Measurements from ENCODE around the gene MARCHF2. TPM values are rescaled to one million over a fixed set of nuclear protein-coding genes. Genes with fewer than 3 reads are reported as not detected.

Gene MARCHF2, protein sequence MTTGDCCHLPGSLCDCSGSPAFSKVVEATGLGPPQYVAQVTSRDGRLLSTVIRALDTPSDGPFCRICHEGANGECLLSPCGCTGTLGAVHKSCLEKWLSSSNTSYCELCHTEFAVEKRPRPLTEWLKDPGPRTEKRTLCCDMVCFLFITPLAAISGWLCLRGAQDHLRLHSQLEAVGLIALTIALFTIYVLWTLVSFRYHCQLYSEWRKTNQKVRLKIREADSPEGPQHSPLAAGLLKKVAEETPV
- total RNA-seq = 44.3 and 51.9 TPM in 2 replicates

DNA sequence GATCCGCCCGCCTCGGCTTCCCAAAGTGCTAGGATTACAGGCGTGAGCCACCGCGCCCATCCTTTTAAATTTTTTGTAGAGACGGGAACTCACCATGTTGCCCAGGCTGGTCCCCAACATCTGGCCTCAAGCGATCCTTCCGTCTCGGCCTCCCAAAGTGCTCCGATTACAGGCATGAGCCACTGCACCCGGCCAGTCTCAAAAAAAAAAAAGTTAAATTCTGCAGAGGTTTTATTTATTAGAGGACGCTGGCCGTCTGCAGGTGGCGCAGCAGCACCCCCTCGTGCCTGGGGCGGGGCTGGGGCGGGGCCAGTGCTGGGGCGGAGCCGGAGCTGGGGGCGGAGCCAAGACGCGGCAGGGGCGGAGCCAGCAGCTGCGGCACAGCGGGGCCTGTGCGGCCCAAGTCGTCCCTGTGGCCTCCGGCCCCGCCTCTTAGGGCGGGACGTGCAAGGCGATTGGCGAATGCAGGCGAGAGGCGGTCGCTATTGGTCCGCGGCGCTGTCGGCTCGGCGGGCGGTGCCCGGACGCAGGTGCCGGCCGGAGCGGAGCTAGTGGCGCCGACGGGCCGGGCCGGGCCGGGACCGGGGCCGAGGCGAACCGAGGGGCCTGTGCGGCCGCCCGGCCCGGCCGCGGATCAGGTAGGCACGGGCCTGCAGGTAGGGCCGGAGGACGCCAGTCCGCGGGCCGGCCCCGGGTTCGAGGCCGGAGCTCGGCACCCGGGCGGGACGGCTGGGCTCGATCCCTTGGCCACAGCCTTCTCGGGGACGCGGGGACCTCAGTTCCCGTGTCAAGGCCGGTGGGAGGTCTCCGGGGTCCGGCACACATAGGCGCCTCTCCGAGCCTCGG lies at the start of gene MARCHF2:
Gene MARCHF2 (plus strand): TSS at position 523 of the 846 bp plus-strand sequence. CDS start 8,536 bp downstream, outside the sequence.

DNA sequence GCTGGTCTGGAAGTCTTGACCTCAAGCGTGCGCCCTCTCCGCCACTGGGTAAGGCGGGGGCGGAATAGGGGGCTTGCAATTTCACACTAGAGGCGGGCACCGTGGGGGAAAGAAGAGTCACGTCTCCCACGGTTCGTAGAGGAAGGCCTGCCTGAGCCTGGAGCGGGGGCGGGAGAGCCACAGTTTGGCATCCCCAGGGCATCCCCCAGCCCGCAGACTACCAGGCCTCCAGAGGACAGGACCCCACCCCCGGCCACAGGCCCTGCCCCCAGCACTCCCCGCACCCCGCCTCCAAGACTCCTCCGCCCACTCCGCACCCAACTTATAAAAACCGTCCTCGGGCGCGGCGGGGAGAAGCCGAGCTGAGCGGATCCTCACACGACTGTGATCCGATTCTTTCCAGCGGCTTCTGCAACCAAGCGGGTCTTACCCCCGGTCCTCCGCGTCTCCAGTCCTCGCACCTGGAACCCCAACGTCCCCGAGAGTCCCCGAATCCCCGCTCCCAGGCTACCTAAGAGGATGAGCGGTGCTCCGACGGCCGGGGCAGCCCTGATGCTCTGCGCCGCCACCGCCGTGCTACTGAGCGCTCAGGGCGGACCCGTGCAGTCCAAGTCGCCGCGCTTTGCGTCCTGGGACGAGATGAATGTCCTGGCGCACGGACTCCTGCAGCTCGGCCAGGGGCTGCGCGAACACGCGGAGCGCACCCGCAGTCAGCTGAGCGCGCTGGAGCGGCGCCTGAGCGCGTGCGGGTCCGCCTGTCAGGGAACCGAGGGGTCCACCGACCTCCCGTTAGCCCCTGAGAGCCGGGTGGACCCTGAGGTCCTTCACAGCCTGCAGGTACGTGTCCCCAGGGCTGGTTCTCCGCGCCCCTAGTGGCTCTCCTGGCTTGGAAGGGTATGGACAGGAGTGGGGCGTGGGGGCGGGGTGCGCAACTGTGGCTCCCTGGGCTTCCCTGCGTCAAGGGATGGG lies 49.0 kb upstream of the MARCHF2 start, which contains the start of gene ANGPTL4:
Gene ANGPTL4 (plus strand): TSS at position 353 of the 969 bp plus-strand sequence. CDS start 167 bp downstream, at position 520.

DNA sequence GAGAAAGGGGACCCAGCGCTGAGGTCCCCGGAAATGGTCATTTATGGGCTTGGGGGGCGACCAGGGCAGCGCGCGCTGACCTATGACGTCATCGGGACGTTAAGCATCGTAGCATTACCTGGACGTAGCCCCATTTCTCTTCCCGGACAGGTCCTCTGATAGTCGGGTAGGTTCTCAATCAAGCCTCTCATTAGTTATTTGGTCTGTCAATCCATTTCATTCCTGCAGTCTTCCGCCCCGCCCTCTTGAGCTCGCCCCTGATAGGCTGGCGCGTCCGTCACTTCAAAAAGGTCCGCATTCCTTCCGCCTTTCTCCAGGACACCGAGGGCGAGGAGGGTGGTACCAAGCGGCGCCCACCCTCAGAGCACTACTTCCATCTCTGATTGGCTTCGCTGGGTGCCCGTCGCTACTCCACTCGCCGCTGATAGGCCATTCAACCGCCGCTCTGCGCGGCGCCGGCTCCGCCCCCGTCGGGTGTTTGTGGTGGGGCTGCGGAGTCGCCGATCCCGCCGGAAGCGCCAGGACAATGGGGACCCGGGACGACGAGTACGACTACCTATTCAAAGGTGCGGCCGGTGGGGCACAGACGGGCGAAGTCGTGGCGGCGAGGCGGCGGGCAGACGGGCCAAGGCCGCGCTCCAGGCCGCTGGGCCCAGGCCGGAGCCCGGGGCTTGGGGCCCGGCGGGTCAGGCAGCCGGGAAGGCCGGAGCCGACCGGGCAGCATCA lies 23.1 kb upstream of the MARCHF2 start, which contains the start of gene RAB11B:
Gene RAB11B (plus strand): TSS at position 470 of the 726 bp plus-strand sequence. CDS start 57 bp downstream, at position 527.

DNA sequence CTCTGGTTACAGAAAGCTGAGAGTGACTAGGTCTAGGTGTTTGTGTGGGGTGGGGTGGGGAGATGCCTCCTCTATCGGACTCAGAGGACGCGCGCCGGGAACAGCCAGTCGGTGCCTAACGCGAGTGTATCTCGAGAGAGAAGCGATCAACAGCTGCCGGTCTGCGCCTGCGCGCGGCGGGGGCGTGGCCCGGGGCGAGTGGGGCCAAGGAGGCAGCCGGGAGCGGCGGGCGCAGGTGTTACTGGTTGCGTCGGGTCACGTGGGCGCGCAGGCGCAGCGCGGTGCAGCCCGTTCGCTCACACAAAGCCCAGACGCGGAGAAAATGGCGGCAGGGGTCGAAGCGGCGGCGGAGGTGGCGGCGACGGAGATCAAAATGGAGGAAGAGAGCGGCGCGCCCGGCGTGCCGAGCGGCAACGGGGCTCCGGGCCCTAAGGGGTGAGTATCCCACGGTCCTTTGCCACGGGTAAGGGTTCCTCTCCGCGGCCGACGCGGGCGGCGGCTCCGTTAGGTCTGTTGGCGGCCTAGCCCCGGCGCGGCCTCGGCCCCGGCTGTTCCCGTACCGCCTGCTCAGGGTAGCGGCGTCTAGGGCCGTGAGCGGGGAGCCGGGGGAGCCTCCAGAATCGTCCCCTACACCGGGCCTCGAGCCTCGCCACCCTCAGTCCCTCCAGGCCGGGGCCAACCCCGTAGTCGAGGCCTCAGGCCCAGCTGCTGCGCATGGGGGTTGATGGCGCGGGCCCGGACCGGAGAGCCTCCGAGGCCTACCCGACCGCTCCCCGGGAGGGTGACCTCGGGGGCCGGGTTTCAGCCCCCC lies 31.8 kb downstream of the MARCHF2 start, which contains the start of gene HNRNPM:
Gene HNRNPM (plus strand): TSS at position 299 of the 811 bp plus-strand sequence. CDS start 24 bp downstream, at position 323.

Other genes with a start within 250 kb of the MARCHF2 start
- 9.2 and 11.9 TPM in 2 replicates for gene CERS4, start 203.9 kb upstream of the MARCHF2 start, total RNA-seq
- gene CD320, start 104.9 kb upstream of the MARCHF2 start, total RNA-seq = 79.6 and 109 TPM in 2 replicates
- 70.2 and 75.2 TPM in 2 replicates for gene NDUFA7, start 91.9 kb upstream of the MARCHF2 start, total RNA-seq
- gene RPS28, start 91.8 kb upstream of the MARCHF2 start, total RNA-seq = 523 and 758 TPM in 2 replicates
- 1.2 and 4.6 TPM in 2 replicates for gene KANK3, start 70.0 kb upstream of the MARCHF2 start, total RNA-seq
- 55.1 and 67.8 TPM in 2 replicates for gene ANGPTL4, start 49.1 kb upstream of the MARCHF2 start, total RNA-seq
- gene RAB11B, start 22.9 kb upstream of the MARCHF2 start, total RNA-seq = 14.4 and 23.9 TPM in 2 replicates
- gene HNRNPM, start 31.7 kb downstream of the MARCHF2 start, total RNA-seq = 112 and 123 TPM in 2 replicates
- not detected in 2 replicates for gene PRAM1, start 89.3 kb downstream of the MARCHF2 start, total RNA-seq
- gene ZNF414, start 100.9 kb downstream of the MARCHF2 start, total RNA-seq = 14.5 and 17.3 TPM in 2 replicates
- 0.07 TPM in 1 of 2 replicates, not detected in the other for gene MYO1F, start 164.1 kb downstream of the MARCHF2 start, total RNA-seq
- gene ADAMTS10, start 197.4 kb downstream of the MARCHF2 start, total RNA-seq = 0.14 and 0.21 TPM in 2 replicates
- not detected in 2 replicates for gene NFILZ, start 217.3 kb downstream of the MARCHF2 start, total RNA-seq

Data from airway epithelial cell (primary cell).